ENCODE data around the gene OLIG1. TPM values are rescaled to one million over a fixed set of nuclear protein-coding genes. Genes with fewer than 3 reads are reported as not detected.

The OLIG1 gene
- total and polyA plus RNA-seq, 2 of the 13 experiments (the other 11 are each of a cell fraction or from before 2014, with no cell fraction given) = not detected

- H3K9me3 ChIP-seq (ENCODE audit: low read length) = no peaks in the 10 kb centered on the region
- TF ChIP-seq THAP7 (CRISPR knock-in tag; IDR thresholded peaks at IDR 0.05) = no peak
- no peak for TF ChIP-seq EED (CRISPR knock-in tag; IDR thresholded peaks at IDR 0.05)
- TF ChIP-seq ZFP90 (CRISPR knock-in tag; IDR thresholded peaks at IDR 0.05; ENCODE audit: borderline replicate concordance) = no peak
- TF ChIP-seq CHCHD3 (CRISPR knock-in tag; IDR thresholded peaks at IDR 0.05) = no peak
- TF ChIP-seq ARID2 (CRISPR knock-in tag; IDR thresholded peaks at IDR 0.05; ENCODE audit: borderline replicate concordance) = no peak
- TF ChIP-seq RAD51 (IDR thresholded peaks at IDR 0.05; ENCODE audit: borderline replicate concordance) = no peak
- no peak for TF ChIP-seq ZNF674 (CRISPR knock-in tag; IDR thresholded peaks at IDR 0.05; ENCODE audit: low read depth)
- TF ChIP-seq ZNF414 (CRISPR knock-in tag; IDR thresholded peaks at IDR 0.05) = no peak
- TF ChIP-seq FOXO1 (CRISPR knock-in tag; IDR thresholded peaks at IDR 0.05) = no peak
- no peak overlapping the region for H2AFZ ChIP-seq (ENCODE audit: low read length)
- ChIA-PET CTCF (ENCODE audit: low intra/inter-chr PET ratio, low total read pairs) (no interaction called here), POLR2A (no interaction called here)
- no peak for DNase-seq (ENCODE audit: low spot score)
- H4K20me1 ChIP-seq (ENCODE audit: insufficient read depth, low read length) = no peaks in the 10 kb centered on the region
- no peak for ATAC-seq
- no peak overlapping the region for H3K4me3 ChIP-seq (replicated peaks in 1 of 3; ENCODE audit: insufficient read depth in 1 of 3, low read depth in 2 of 3, low read length in 3 of 3)
- intact Hi-C loops (cut with micrococcal nuclease; ENCODE audit: unreplicated experiment) (no loop called here), in situ Hi-C loops (cut with HindIII; ENCODE audit: extremely low pct_ligation_motif_present, low pct_unique_long_range_greater_than_20kb) (no loop called here)
- H3K4me2 ChIP-seq (ENCODE audit: low read depth, low read length) = no peak overlapping the region
- H3K27ac ChIP-seq (ENCODE audit: extremely low read length, insufficient read depth, low read length) = no peak overlapping the region
- H3K4me1 ChIP-seq (ENCODE audit: insufficient read depth, low read length) = no peaks in the 10 kb centered on the region
- FAIRE-seq = no peak
- 25% methylated on average over 5 of the region's 5 CpGs for WGBS (ENCODE audit: low lambda C conversion rate)
- BruUV-seq (replicated peaks) = no TSS peak
- H3K27me3 ChIP-seq (ENCODE audit: control insufficient read depth in 1 of 2, insufficient read depth in 2 of 2, low read length in 2 of 2) = peaks cover 1 to 36% of the 10 kb centered on the region in 2 experiments; a peak in 4 of 5 replicates
- H3K79me2 ChIP-seq (ENCODE audit: insufficient read depth, low read length) = no peaks in the 10 kb centered on the region
- no peaks in the 10 kb centered on the region for H3K36me3 ChIP-seq (replicated peaks in 1 of 2; ENCODE audit: control insufficient read depth in 1 of 2, insufficient read depth in 2 of 2, low read length in 2 of 2)
- H3K9ac ChIP-seq (ENCODE audit: insufficient read depth, low read depth, low read length) = no peak overlapping the region
These were observed 26.5 kb downstream of the OLIG1 start for GRCh38 chr21:33096426-33096825.

Data from HepG2 (cell line).